HepG2 (cell line): ENCODE results near the gene SCGB3A1.

Experiments used
- HNRNPH1 ChIP-seq: fragments of 200-400 bp; formaldehyde crosslinking; optimal IDR thresholded peaks from 2 replicates; pipeline ENCODE3; 2017; ENCODE audit warnings: mild to moderate bottlenecking, low read depth, low read length
- TF ChIP-seq, protein P1 (sequence below), 2 experiments: sonication (generic) in 1 of 2; formaldehyde crosslinking in 1 of 2; IDR thresholded peaks; 2 replicates each; pipeline versions ENCODE4 v1.5.1 to v1.6.1; 2011 to 2020; ENCODE audit warnings: borderline replicate concordance in 1 of 2, low read depth in 1 of 2, low read length in 1 of 2, mild to moderate bottlenecking in 1 of 2, missing genetic modification reagents in 1 of 2, moderate library complexity in 1 of 2

DNA sequence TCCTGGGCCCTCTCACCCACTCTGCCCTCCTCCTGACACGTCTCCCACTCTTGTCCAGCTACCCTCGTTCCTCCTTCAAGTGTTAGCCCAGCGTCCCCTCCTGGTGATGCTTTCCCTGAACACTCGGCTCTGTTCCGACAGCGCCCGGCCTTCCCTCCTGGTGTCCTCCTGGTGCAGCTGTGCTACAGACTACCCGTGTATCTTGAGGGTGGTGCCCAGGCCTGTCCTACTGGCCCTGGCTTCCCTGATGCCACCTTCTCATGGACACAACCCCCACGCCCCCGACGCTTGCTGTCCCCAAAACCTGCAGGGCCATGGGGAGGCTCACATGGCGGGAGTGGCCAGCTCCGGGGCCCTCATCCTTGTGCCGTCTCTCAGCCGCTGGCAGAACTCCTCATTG, 21.4 kb upstream of the SCGB3A1 start:
- TF ChIP-seq, protein P1, sequence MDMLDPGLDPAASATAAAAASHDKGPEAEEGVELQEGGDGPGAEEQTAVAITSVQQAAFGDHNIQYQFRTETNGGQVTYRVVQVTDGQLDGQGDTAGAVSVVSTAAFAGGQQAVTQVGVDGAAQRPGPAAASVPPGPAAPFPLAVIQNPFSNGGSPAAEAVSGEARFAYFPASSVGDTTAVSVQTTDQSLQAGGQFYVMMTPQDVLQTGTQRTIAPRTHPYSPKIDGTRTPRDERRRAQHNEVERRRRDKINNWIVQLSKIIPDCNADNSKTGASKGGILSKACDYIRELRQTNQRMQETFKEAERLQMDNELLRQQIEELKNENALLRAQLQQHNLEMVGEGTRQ (IDR thresholded peaks at IDR 0.05; ENCODE audit: low read depth, low read length), result no peak
- TF ChIP-seq, protein P1 (CRISPR knock-in tag; IDR thresholded peaks at IDR 0.05; ENCODE audit: borderline replicate concordance), result no peak
- TF ChIP-seq HNRNPH1, result no peak
